Stimulated activated naive B cell treated with anti-CD40 and anti-IgM and Interleukin-4, amounts not matched to agents 10 μg/mL and 1 μg/mL and 100 μg/mL, for 72 hours (primary cell): Measurements from ENCODE around the gene NOTUM.
A peak's percentile ranks its signal among the peaks of the same experiment; 100 is the strongest.

Experiments used
- ATAC-seq, 2 donors: fragments of 150-1000 bp; cut with Tn5 transposase; replicated peaks; 2 replicates each; pipeline ENCODE4 v1.10.0; 2021; ENCODE audit warnings: moderate library complexity in 1 of 2
- DNase-seq: peaks from one replicate; pipeline ENCODE4 v3.0.0; 2021
- H3K27ac Mint-ChIP-seq: one replicate; pipeline ENCODE4 v1.8.0; 2022; ENCODE audit warnings: mild to moderate bottlenecking, mixed read lengths
- H3K27me3 Mint-ChIP-seq, 2 donors: one replicate each; pipeline ENCODE4 v1.8.0; 2022; ENCODE audit warnings: mixed read lengths in 2 of 2
- H3K36me3 Mint-ChIP-seq, 2 donors: one replicate each; pipeline ENCODE4 v1.8.0; 2022; ENCODE audit warnings: mixed read lengths in 2 of 2, mild to moderate bottlenecking in 1 of 2
- H3K4me1 Mint-ChIP-seq, 2 donors: one replicate each; pipeline ENCODE4 v1.8.0; 2022; ENCODE audit warnings: mixed read lengths in 2 of 2, mild to moderate bottlenecking in 1 of 2
- H3K4me3 Mint-ChIP-seq, 2 donors: one replicate each; pipeline ENCODE4 v1.8.0; 2022; ENCODE audit warnings: mild to moderate bottlenecking in 2 of 2, mixed read lengths in 2 of 2, moderate library complexity in 1 of 2
- H3K9me3 Mint-ChIP-seq, 2 donors: one replicate each; pipeline ENCODE4 v1.8.0; 2022; ENCODE audit warnings: mixed read lengths in 2 of 2, mild to moderate bottlenecking in 1 of 2

Gene NOTUM

GRCh38 chr17:81934098-81934757, 26.8 kb downstream of the NOTUM start:
- Mint-ChIP-seq H3K27ac (no peak overlapping the region), H3K9me3 (no peaks in the 10 kb centered on the region), H3K27me3 (peaks cover 0 to 16% of the 10 kb centered on the region in 2 donors), H3K4me3 (no peak overlapping the region), H3K36me3 (peaks cover 26 to 38% of the 10 kb centered on the region in 2 donors), H3K4me1 (peaks cover 21 to 40% of the 10 kb centered on the region in 2 donors)
- ATAC-seq (no peak), DNase-seq (no peak)

- Mint-ChIP-seq H3K27me3 (peaks cover 4 to 21% of the 10 kb centered on the region in 2 donors), H3K4me3 (no peak overlapping the region)
- no peak for ATAC-seq
Measured at GRCh38 chr17:81933178-81933699, 27.7 kb downstream of the NOTUM start.

GRCh38 chr17:81932333-81932983, 28.5 kb downstream of the NOTUM start:
- peaks cover 26 to 38% of the 10 kb centered on the region in 2 donors for H3K36me3 Mint-ChIP-seq
- ATAC-seq, result no peak

More at GRCh38 chr17:81933178-81933699, 27.7 kb downstream of the NOTUM start:
- Mint-ChIP-seq H3K36me3 (peaks cover 26 to 38% of the 10 kb centered on the region in 2 donors), H3K27ac (no peak overlapping the region), H3K9me3 (no peaks in the 10 kb centered on the region), H3K4me1 (peaks cover 27 to 48% of the 10 kb centered on the region in 2 donors)
- DNase-seq, result no peak

GRCh38 chr17:81931557-81932332, 29.2 kb downstream of the NOTUM start:
- Mint-ChIP-seq H3K27ac (no peak overlapping the region), H3K4me1 (peaks cover 23 to 41% of the 10 kb centered on the region in 2 donors), H3K9me3 (no peaks in the 10 kb centered on the region), H3K4me3 (no peak overlapping the region), H3K36me3 (peaks cover 26 to 38% of the 10 kb centered on the region in 2 donors), H3K27me3 (peaks cover 4 to 21% of the 10 kb centered on the region in 2 donors)
- no peak for ATAC-seq
- DNase-seq, result no peak

More at GRCh38 chr17:81932333-81932983, 28.5 kb downstream of the NOTUM start:
- Mint-ChIP-seq H3K27ac (no peak overlapping the region), H3K27me3 (peaks cover 4 to 21% of the 10 kb centered on the region in 2 donors), H3K4me1 (peaks cover 23 to 43% of the 10 kb centered on the region in 2 donors), H3K9me3 (no peaks in the 10 kb centered on the region), H3K4me3 (no peak overlapping the region)
- no peak for DNase-seq

- H3K9me3 Mint-ChIP-seq, result no peaks in the 10 kb centered on the region
- peaks cover 25 to 41% of the 10 kb centered on the region in 2 donors for H3K4me1 Mint-ChIP-seq
- ATAC-seq (no peak), DNase-seq (no peak)
- peaks cover 4 to 21% of the 10 kb centered on the region in 2 donors for H3K27me3 Mint-ChIP-seq
- H3K4me3 Mint-ChIP-seq, result no peak overlapping the region
- no peak overlapping the region for H3K27ac Mint-ChIP-seq
- H3K36me3 Mint-ChIP-seq, result peaks cover 27 to 44% of the 10 kb centered on the region in 2 donors
Measured at GRCh38 chr17:81931189-81931556, 29.8 kb downstream of the NOTUM start.

GRCh38 chr17:81930142-81931125, 30.6 kb downstream of the NOTUM start:
- H3K4me3 Mint-ChIP-seq, result peak overlapping the region in 1 of 2 donors; percentile 35
- peaks cover 24 to 40% of the 10 kb centered on the region in 2 donors for H3K36me3 Mint-ChIP-seq
- no peaks in the 10 kb centered on the region for H3K9me3 Mint-ChIP-seq
- peaks cover 25 to 41% of the 10 kb centered on the region in 2 donors for H3K4me1 Mint-ChIP-seq
- H3K27ac Mint-ChIP-seq, result no peak overlapping the region
- DNase-seq, result no peak
- no peak for ATAC-seq
- H3K27me3 Mint-ChIP-seq, result peaks cover 4 to 21% of the 10 kb centered on the region in 2 donors

- Mint-ChIP-seq H3K27ac (peak overlapping the region; percentile 75), H3K4me1 (peaks cover 22 to 42% of the 10 kb centered on the region in 2 donors), H3K9me3 (no peaks in the 10 kb centered on the region), H3K36me3 (peaks cover 18 to 36% of the 10 kb centered on the region in 2 donors), H3K4me3 (peak overlapping the region; percentile 35 to 65), H3K27me3 (peaks cover 4 to 21% of the 10 kb centered on the region in 2 donors)
- ATAC-seq, result no peak
- no peak for DNase-seq
Measured at GRCh38 chr17:81929253-81930141, 31.5 kb downstream of the NOTUM start.

GRCh38 chr17:81928544-81929252, 32.3 kb downstream of the NOTUM start:
- peaks cover 4 to 21% of the 10 kb centered on the region in 2 donors for H3K27me3 Mint-ChIP-seq
- peaks cover 28 to 50% of the 10 kb centered on the region in 2 donors for H3K4me1 Mint-ChIP-seq
- DNase-seq, result no peak
- peak overlapping the region; percentile 75 for H3K27ac Mint-ChIP-seq
- ATAC-seq, result no peak
- H3K9me3 Mint-ChIP-seq, result no peaks in the 10 kb centered on the region
- H3K4me3 Mint-ChIP-seq, result peak overlapping the region; percentile 67 to 77
- H3K36me3 Mint-ChIP-seq, result peaks cover 13 to 31% of the 10 kb centered on the region in 2 donors

GRCh38 chr17:81927653-81928543, 33.1 kb downstream of the NOTUM start, which contains the start of gene MAFG:
TSS of gene MAFG (minus strand) at chr17:81927735. CDS start at chr17:81923185, 4,550 bp downstream.
- DNase-seq (peak; percentile 86), ATAC-seq (peak; percentile 63 to 73)
- no peaks in the 10 kb centered on the region for H3K9me3 Mint-ChIP-seq
- peak within 1 kb of the TSS; percentile 93 to 94 for H3K4me3 Mint-ChIP-seq
- H3K36me3 Mint-ChIP-seq, result peaks cover 12 to 24% of the 10 kb centered on the region in 2 donors
- H3K4me1 Mint-ChIP-seq, result peaks cover 30 to 58% of the 10 kb centered on the region in 2 donors
- peaks cover 4 to 21% of the 10 kb centered on the region in 2 donors for H3K27me3 Mint-ChIP-seq
- peak within 1 kb of the TSS; percentile 96 for H3K27ac Mint-ChIP-seq

GRCh38 chr17:81927152-81927652, 33.8 kb downstream of the NOTUM start:
- no peaks in the 10 kb centered on the region for H3K9me3 Mint-ChIP-seq
- H3K36me3 Mint-ChIP-seq, result peaks cover 16 to 22% of the 10 kb centered on the region in 2 donors
- peak overlapping the region; percentile 86 for H3K27ac Mint-ChIP-seq
- peak; percentile 20 to 31 for ATAC-seq
- DNase-seq, result no peak
- H3K27me3 Mint-ChIP-seq, result peaks cover 4 to 21% of the 10 kb centered on the region in 2 donors
- H3K4me1 Mint-ChIP-seq, result peaks cover 35 to 65% of the 10 kb centered on the region in 2 donors
- H3K4me3 Mint-ChIP-seq, result peak overlapping the region; percentile 93 to 94
